WI38 (cell line): ENCODE measurements around the gene COL19A1.

Source experiments
- H3K4me3 ChIP-seq: 2 replicates; pipeline ENCODE4 v1.5.1; 2011; ENCODE audit warnings: low read depth, mild to moderate bottlenecking, control low read depth, low read length
- TF ChIP-seq, protein P1 (sequence below): IDR thresholded peaks from 2 replicates; pipeline ENCODE4 v1.5.1; 2012; ENCODE audit warnings: low read depth, mild to moderate bottlenecking, control low read depth, low read length

COL19A1 gene

DNA sequence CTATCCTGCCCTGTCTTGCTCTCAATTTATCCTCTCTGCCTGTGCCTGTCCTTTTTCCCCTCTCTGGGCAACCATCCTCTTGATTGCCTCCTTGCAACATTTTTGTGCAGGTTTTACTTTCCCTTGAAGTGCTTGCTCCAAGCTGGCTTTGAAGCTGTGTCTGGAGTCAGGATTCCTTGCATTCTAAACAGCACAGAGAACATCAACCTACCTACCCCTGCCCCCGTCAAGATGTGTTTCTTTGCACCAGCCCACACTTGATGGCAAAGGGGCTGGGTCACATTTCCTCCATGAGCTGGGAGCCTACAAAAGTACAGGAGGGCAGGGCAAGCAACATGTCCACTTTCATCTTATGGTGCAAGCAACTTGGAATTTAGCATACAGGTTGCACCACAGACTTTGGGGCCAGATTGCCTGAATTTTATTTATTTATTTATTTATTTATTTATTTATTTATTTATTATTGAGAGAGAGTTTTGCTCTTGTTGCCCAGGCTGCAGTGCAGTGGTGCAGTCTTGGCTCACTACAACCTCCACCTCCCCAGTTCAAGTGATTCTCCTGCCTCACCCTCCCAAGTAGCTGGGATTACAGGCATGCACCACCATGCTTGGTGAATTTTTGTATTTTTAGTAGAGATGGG, 206.3 kb downstream of the COL19A1 start:
- TF ChIP-seq, protein P1, sequence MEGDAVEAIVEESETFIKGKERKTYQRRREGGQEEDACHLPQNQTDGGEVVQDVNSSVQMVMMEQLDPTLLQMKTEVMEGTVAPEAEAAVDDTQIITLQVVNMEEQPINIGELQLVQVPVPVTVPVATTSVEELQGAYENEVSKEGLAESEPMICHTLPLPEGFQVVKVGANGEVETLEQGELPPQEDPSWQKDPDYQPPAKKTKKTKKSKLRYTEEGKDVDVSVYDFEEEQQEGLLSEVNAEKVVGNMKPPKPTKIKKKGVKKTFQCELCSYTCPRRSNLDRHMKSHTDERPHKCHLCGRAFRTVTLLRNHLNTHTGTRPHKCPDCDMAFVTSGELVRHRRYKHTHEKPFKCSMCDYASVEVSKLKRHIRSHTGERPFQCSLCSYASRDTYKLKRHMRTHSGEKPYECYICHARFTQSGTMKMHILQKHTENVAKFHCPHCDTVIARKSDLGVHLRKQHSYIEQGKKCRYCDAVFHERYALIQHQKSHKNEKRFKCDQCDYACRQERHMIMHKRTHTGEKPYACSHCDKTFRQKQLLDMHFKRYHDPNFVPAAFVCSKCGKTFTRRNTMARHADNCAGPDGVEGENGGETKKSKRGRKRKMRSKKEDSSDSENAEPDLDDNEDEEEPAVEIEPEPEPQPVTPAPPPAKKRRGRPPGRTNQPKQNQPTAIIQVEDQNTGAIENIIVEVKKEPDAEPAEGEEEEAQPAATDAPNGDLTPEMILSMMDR = no peak
- H3K4me3 ChIP-seq = no peak overlapping the region

DNA sequence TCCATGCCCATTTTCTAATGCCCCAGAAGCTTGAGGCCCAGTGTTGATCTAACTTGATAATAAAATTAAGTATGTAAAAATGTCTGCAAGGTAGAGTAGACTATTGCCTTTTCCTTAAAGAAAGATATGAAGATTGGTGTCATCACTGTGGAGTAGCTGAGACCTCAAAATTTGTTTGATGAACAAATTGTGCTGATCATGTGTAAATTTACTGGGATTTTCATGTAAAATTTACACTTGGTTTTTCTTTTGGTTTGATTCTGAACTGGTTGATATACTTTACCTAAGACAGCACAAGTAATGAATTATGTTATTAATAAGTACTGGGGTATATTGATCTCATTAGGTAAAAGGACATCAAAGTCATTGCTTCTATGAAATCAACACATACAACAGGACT, 207.3 kb downstream of the COL19A1 start:
- TF ChIP-seq, protein P1 = no peak
- H3K4me3 ChIP-seq = no peak overlapping the region

DNA sequence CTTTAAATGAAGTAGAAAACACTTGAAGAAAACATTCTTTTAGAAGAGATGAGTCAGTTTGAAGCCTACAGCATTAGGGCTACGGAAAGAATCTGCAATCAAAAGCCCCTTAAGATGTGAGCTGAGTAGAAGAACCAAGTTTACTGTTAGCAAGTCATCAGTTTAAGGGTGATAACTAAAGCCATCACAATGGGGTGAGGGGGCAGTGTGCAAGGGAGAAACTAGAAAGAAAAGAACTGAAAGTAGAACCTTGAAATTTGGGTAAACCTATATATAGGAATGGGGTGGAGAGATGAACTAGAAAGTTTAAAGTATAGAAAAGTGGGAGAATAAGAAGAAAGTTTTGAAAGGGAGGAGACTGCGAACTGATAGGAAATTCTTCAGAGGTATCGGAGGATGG, 212.9 kb downstream of the COL19A1 start:
- TF ChIP-seq, protein P1 = no peak
- H3K4me3 ChIP-seq = no peak overlapping the region

DNA sequence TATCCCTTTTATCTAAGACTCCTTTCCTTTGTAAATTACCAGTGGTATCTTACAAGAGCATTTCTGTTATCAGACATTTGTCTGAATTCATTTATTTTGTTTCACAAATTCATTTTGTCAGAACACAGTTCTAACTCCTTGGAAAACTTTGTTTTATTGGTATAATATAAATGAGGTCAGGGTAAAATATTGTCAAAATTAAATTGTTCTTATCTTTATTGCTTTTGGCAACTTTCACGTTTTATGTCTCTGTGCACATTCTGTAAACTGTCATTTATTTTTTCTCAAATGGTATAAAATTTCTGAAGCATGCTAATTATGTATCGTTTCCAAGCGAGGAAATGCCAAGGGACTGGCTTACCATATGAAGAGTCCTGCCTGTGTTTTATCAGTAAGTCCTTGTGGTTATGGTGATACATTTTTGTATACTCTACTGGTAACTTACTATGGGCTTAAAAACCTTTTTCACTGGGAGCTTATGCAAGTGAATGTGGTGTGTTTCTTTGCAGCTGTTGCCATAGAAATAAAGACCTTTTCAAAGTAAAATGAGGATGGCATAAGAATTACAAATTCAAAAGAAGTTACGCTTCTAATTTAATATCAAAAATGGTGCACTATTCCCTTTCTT, 214.2 kb downstream of the COL19A1 start:
- no peak overlapping the region for H3K4me3 ChIP-seq
- TF ChIP-seq, protein P1 = no peak

DNA sequence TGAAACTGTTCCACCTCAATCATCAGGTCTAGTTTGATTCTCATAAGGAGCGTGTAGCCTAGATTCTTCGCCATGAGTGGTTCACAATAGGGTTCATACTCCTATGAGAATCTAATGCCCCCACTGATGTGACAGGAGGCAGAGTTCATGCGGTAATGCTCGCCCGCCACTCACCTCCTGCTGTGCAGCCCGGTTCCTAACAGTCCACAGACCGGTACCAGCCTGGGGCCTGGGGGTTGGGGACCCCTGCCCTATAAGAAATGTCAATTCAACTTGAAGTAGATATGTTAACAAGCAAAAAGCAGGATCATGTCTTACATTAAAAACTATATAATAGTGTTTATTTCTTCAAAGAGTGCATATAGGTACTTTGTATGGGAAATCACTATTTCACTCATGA, 216.5 kb downstream of the COL19A1 start:
- TF ChIP-seq, protein P1 = no peak
- no peak overlapping the region for H3K4me3 ChIP-seq

DNA sequence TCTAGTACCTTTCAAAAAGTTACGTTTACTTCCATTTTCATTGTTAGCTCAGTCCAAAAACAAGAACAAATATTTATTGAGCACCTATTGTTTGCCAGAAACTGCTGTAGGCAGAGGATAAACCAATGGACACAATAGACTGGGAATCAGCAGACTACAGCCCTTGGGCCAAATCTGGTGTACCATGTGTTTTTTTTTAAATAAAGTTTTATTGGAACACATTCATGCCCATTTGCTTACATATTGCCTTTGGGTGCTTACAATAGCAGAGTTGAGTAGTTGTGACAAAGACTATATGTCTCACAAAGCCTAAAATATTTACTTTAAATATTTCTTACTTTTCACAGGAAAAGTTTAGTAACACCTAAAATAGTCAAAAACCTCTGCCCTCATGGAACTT, 220.4 kb downstream of the COL19A1 start:
- TF ChIP-seq, protein P1 = no peak
- H3K4me3 ChIP-seq = no peak overlapping the region

DNA sequence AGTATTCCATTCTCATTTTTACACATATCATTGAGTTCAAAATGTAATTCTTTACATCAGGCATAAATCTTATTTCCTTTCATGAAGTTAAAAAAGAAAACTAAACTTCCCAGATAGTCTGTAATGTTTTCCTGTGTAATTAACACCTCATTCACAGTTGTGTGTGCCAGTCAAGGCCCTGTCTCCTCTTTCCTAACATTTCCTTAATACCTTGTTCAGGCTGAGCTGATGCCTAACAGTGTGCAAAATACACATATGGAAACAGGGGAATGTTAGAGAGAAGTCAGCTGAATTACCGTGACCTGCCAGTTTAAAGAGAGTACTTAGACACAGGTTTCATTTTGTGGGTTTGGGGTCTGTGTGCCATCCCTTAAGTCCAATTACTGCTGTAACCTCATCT, 227.8 kb downstream of the COL19A1 start:
- TF ChIP-seq, protein P1 = no peak
- no peak overlapping the region for H3K4me3 ChIP-seq
